Osteoblast (primary cell): ENCODE measurements around the gene NOD2. TPM values are rescaled to one million over a fixed set of nuclear protein-coding genes. Genes with fewer than 3 reads are reported as not detected.

ENCODE experiments used
- DNase-seq: peaks from one replicate; pipeline ENCODE4 v3.0.0; 2011; ENCODE audit warnings: low spot score, mixed read lengths; ENCODE audit not compliant: insufficient read length; ENCODE audit errors: missing footprints
- H2AFZ ChIP-seq: 2 replicates; pipeline ENCODE4 v1.6.0; 2011; ENCODE audit warnings: mild to moderate bottlenecking, low read length
- H3K27ac ChIP-seq: 2 replicates; pipeline ENCODE4 v1.5.1; 2011; ENCODE audit warnings: mild to moderate bottlenecking, low read depth, low read length, moderate library complexity
- H3K27me3 ChIP-seq: 2 replicates; pipeline ENCODE4 v1.6.0; 2012; ENCODE audit warnings: mild to moderate bottlenecking, control low read depth, inconsistent platforms, low read length, moderate library complexity; ENCODE audit not compliant: insufficient read depth
- H3K36me3 ChIP-seq: 2 replicates; pipeline ENCODE4 v1.5.1; 2011; ENCODE audit warnings: mild to moderate bottlenecking, low read length, control low read depth, moderate library complexity; ENCODE audit not compliant: insufficient read depth
- H3K4me1 ChIP-seq: 2 replicates; pipeline ENCODE4 v1.5.1; 2011; ENCODE audit warnings: mild to moderate bottlenecking, low read length, control low read depth, moderate library complexity; ENCODE audit not compliant: insufficient read depth
- H3K4me2 ChIP-seq: 2 replicates; pipeline ENCODE4 v1.6.0; 2011; ENCODE audit warnings: mild to moderate bottlenecking, low read length; ENCODE audit not compliant: insufficient read depth
- H3K4me3 ChIP-seq: fragments of 200-600 bp; sonication (generic); 3 replicates; pipeline ENCODE4 v1.5.1; 2012; ENCODE audit warnings: mild to moderate bottlenecking, low read length, inconsistent platforms; ENCODE audit not compliant: insufficient read depth
- H3K79me2 ChIP-seq: 2 replicates; pipeline ENCODE4 v1.6.0; 2012; ENCODE audit warnings: mild to moderate bottlenecking, low read length, control low read depth, inconsistent platforms; ENCODE audit not compliant: insufficient read depth
- H3K9me3 ChIP-seq: 2 replicates; pipeline ENCODE4 v1.5.1; 2011; ENCODE audit warnings: low read depth, low read length, control low read depth
- H4K20me1 ChIP-seq: 2 replicates; pipeline ENCODE4 v1.6.0; 2012; ENCODE audit warnings: mild to moderate bottlenecking, low read length, control low read depth; ENCODE audit not compliant: insufficient read depth
- total RNA-seq: library from RNA; depleted of rRNA; stranded (reverse); fragments of >200 nt; gene quantifications from 2 replicates; pipeline ENCODE4 v1.2.3, GENCODE V29; 2012
- TF ChIP-seq, protein P1 (sequence below): IDR thresholded peaks from 2 replicates; pipeline ENCODE4 v1.5.1; 2011; ENCODE audit warnings: mild to moderate bottlenecking, low read depth, low read length, moderate library complexity; ENCODE audit errors: extremely low read depth

NOD2 gene
- total RNA-seq, 1 donor = under 0.01 TPM

GRCh38 chr16:50688867-50689266, 4.5 kb upstream of the NOD2 start:
- Histone ChIP-seq H3K4me2 (no peak overlapping the region), H3K4me3 (no peak overlapping the region), H3K9me3 (no peaks in the 10 kb centered on the region), H3K4me1 (peaks cover 2% of the 10 kb centered on the region), H3K36me3 (no peaks in the 10 kb centered on the region), H3K79me2 (no peaks in the 10 kb centered on the region), H4K20me1 (no peaks in the 10 kb centered on the region), H2AFZ (no peak overlapping the region), H3K27ac (no peak overlapping the region), H3K27me3 (peaks cover 19% of the 10 kb centered on the region)
- no peak for DNase-seq
- TF ChIP-seq, protein P1, sequence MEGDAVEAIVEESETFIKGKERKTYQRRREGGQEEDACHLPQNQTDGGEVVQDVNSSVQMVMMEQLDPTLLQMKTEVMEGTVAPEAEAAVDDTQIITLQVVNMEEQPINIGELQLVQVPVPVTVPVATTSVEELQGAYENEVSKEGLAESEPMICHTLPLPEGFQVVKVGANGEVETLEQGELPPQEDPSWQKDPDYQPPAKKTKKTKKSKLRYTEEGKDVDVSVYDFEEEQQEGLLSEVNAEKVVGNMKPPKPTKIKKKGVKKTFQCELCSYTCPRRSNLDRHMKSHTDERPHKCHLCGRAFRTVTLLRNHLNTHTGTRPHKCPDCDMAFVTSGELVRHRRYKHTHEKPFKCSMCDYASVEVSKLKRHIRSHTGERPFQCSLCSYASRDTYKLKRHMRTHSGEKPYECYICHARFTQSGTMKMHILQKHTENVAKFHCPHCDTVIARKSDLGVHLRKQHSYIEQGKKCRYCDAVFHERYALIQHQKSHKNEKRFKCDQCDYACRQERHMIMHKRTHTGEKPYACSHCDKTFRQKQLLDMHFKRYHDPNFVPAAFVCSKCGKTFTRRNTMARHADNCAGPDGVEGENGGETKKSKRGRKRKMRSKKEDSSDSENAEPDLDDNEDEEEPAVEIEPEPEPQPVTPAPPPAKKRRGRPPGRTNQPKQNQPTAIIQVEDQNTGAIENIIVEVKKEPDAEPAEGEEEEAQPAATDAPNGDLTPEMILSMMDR = no peak

- no peak overlapping the region for H3K4me2 ChIP-seq
- DNase-seq = no peak
These were observed 3.2 kb upstream of the NOD2 start for GRCh38 chr16:50690177-50690576.

GRCh38 chr16:50692644-50692998, 785 bp upstream of the NOD2 start:
- Histone ChIP-seq H3K36me3 (no peaks in the 10 kb centered on the region), H3K27ac (no peak overlapping the region), H3K79me2 (no peaks in the 10 kb centered on the region), H3K4me2 (no peak overlapping the region), H3K4me3 (no peak overlapping the region), H2AFZ (no peak overlapping the region), H3K4me1 (peaks cover 2% of the 10 kb centered on the region), H3K27me3 (peaks cover 28% of the 10 kb centered on the region), H3K9me3 (no peaks in the 10 kb centered on the region), H4K20me1 (no peaks in the 10 kb centered on the region)
- TF ChIP-seq, protein P1 = no peak
- DNase-seq = no peak

More at GRCh38 chr16:50690177-50690576, 3.2 kb upstream of the NOD2 start:
- peaks cover 2% of the 10 kb centered on the region for H3K4me1 ChIP-seq
- TF ChIP-seq, protein P1 = no peak
- H3K36me3 ChIP-seq = no peaks in the 10 kb centered on the region
- no peaks in the 10 kb centered on the region for H4K20me1 ChIP-seq
- no peak overlapping the region for H3K4me3 ChIP-seq
- peaks cover 28% of the 10 kb centered on the region for H3K27me3 ChIP-seq
- no peaks in the 10 kb centered on the region for H3K9me3 ChIP-seq
- no peak overlapping the region for H3K27ac ChIP-seq
- H3K79me2 ChIP-seq = no peaks in the 10 kb centered on the region
- no peak overlapping the region for H2AFZ ChIP-seq

- no peaks in the 10 kb centered on the region for H4K20me1 ChIP-seq
- DNase-seq = no peak
- H3K4me2 ChIP-seq = no peak overlapping the region
- H3K27me3 ChIP-seq = peaks cover 25% of the 10 kb centered on the region
- no peak overlapping the region for H2AFZ ChIP-seq
- TF ChIP-seq, protein P1 = no peak
- H3K27ac ChIP-seq = no peak overlapping the region
- peaks cover 7% of the 10 kb centered on the region for H3K4me1 ChIP-seq
- no peak overlapping the region for H3K4me3 ChIP-seq
- H3K9me3 ChIP-seq = no peaks in the 10 kb centered on the region
- no peaks in the 10 kb centered on the region for H3K36me3 ChIP-seq
- H3K79me2 ChIP-seq = no peaks in the 10 kb centered on the region
These were observed 800 bp downstream of the NOD2 start for GRCh38 chr16:50694206-50694605.
